Right forelimb (tissue), 1 donor: ENCODE results near the gene WFIKKN2.
"Not testable (repeated sequence)": the region's sequence is repeated elsewhere in the genome, so short reads cannot be mapped to it uniquely, and the experiment has no call there.

ENCODE experiments used
- DNase-seq: peaks from one replicate; pipeline ENCODE4 v3.0.0-alpha.2; 2018

WFIKKN2 gene

GRCh38 chr17:50858486-50859225 is 23.3 kb downstream of the WFIKKN2 start:
- no peak for DNase-seq

GRCh38 chr17:50859727-50860126 is 24.3 kb downstream of the WFIKKN2 start:
- DNase-seq, result not testable (repeated sequence)

GRCh38 chr17:50861334-50861676 is 25.9 kb downstream of the WFIKKN2 start:
- DNase-seq, result no peak

GRCh38 chr17:50861822-50862528 is 26.6 kb downstream of the WFIKKN2 start:
- DNase-seq, result no peak

GRCh38 chr17:50863221-50863843 is 27.9 kb downstream of the WFIKKN2 start:
- no peak for DNase-seq

GRCh38 chr17:50863931-50864330 is 28.5 kb downstream of the WFIKKN2 start:
- DNase-seq, result no peak

GRCh38 chr17:50864747-50865059 is 29.3 kb downstream of the WFIKKN2 start:
- DNase-seq, result no peak

GRCh38 chr17:50865060-50865867 is 29.9 kb downstream of the WFIKKN2 start:
- DNase-seq, result peak; percentile 83

- no peak for DNase-seq
Observed at GRCh38 chr17:50865868-50866260, 30.5 kb downstream of the WFIKKN2 start.

GRCh38 chr17:50866261-50866949 is 31.0 kb downstream of the WFIKKN2 start, which contains the start of gene TOB1:
TOB1 (minus strand) TSS chr17:50866354; CDS start chr17:50864017, 2,337 bp downstream.
- DNase-seq, result peak; percentile 99

GRCh38 chr17:50866950-50867362 is 31.6 kb downstream of the WFIKKN2 start:
- peak; percentile 83 for DNase-seq

GRCh38 chr17:50867363-50868139 is 32.2 kb downstream of the WFIKKN2 start:
- peak; percentile 94 for DNase-seq

GRCh38 chr17:50868140-50868438 is 32.7 kb downstream of the WFIKKN2 start:
- DNase-seq, result no peak

- DNase-seq, result no peak
Observed at GRCh38 chr17:50868602-50869001, 33.2 kb downstream of the WFIKKN2 start.

GRCh38 chr17:50871364-50871763 is 36.0 kb downstream of the WFIKKN2 start:
- no peak for DNase-seq

GRCh38 chr17:50871898-50872297 is 36.5 kb downstream of the WFIKKN2 start:
- DNase-seq, result no peak

GRCh38 chr17:50872710-50873424 is 37.5 kb downstream of the WFIKKN2 start:
- no peak for DNase-seq

- no peak for DNase-seq
Observed at GRCh38 chr17:50875074-50875473, 39.7 kb downstream of the WFIKKN2 start.

GRCh38 chr17:50877042-50877441 is 41.7 kb downstream of the WFIKKN2 start:
- not testable (repeated sequence) for DNase-seq

- no peak for DNase-seq
Observed at GRCh38 chr17:50877838-50878237, 42.5 kb downstream of the WFIKKN2 start.

- no peak for DNase-seq
Observed at GRCh38 chr17:50879086-50879485, 43.7 kb downstream of the WFIKKN2 start.
